ENCODE data around the gene MED9. TPM values are rescaled to one million over a fixed set of nuclear protein-coding genes. Genes with fewer than 3 reads are reported as not detected.

Gene MED9
- total and polyA plus RNA-seq, 4 donors = 6.4 to 12.5 (median 8.8) TPM

GRCh38 chr17:17472333-17472920, 4.4 kb upstream of the MED9 start:
- no peak for TF ChIP-seq JUND (IDR thresholded peaks at IDR 0.05)
- TF ChIP-seq HNF4G (IDR thresholded peaks at IDR 0.05) = no peak
- TF ChIP-seq GABPA (IDR thresholded peaks at IDR 0.05 in 1 of 2, conservative IDR thresholded peaks at IDR 0.05 in 1 of 2) = no peak
- no peak for TF ChIP-seq REST (IDR thresholded peaks at IDR 0.05)
- TF ChIP-seq NR2F2 (IDR thresholded peaks at IDR 0.05) = no peak
- TF ChIP-seq RAD21 (IDR thresholded peaks at IDR 0.05) = no peak
- TF ChIP-seq FOXA1 (IDR thresholded peaks at IDR 0.05) = no peak
- TF ChIP-seq EGR1 (IDR thresholded peaks at IDR 0.05; ENCODE audit: low read depth in 2 of 2) = no peak
- no peak for TF ChIP-seq HNF4A (conservative IDR thresholded peaks at IDR 0.05)
- no peak for TF ChIP-seq TAF1 (conservative IDR thresholded peaks at IDR 0.05)
- no peak for TF ChIP-seq YY1 (IDR thresholded peaks at IDR 0.05)
- TF ChIP-seq, protein P1, sequence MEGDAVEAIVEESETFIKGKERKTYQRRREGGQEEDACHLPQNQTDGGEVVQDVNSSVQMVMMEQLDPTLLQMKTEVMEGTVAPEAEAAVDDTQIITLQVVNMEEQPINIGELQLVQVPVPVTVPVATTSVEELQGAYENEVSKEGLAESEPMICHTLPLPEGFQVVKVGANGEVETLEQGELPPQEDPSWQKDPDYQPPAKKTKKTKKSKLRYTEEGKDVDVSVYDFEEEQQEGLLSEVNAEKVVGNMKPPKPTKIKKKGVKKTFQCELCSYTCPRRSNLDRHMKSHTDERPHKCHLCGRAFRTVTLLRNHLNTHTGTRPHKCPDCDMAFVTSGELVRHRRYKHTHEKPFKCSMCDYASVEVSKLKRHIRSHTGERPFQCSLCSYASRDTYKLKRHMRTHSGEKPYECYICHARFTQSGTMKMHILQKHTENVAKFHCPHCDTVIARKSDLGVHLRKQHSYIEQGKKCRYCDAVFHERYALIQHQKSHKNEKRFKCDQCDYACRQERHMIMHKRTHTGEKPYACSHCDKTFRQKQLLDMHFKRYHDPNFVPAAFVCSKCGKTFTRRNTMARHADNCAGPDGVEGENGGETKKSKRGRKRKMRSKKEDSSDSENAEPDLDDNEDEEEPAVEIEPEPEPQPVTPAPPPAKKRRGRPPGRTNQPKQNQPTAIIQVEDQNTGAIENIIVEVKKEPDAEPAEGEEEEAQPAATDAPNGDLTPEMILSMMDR (IDR thresholded peaks at IDR 0.05; ENCODE audit: low read depth, low read length, missing input control) = no peak
- TF ChIP-seq RXRA (IDR thresholded peaks at IDR 0.05) = no peak
- TF ChIP-seq SP1 (IDR thresholded peaks at IDR 0.05) = no peak
- TF ChIP-seq FOXA2 (IDR thresholded peaks at IDR 0.05) = no peak
- no peak for TF ChIP-seq ZBTB33 (IDR thresholded peaks at IDR 0.05)
- no peak for TF ChIP-seq ATF3 (IDR thresholded peaks at IDR 0.05)
- TF ChIP-seq, protein P2, sequence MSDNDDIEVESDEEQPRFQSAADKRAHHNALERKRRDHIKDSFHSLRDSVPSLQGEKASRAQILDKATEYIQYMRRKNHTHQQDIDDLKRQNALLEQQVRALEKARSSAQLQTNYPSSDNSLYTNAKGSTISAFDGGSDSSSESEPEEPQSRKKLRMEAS (IDR thresholded peaks at IDR 0.05) = no peak
- WGBS = 62% methylated on average over 8 of the region's 8 CpGs
- no peaks in the 10 kb centered on the region for H3K27me3 ChIP-seq (ENCODE audit: control insufficient read depth in 4 of 4, insufficient read depth in 4 of 4, low read length in 3 of 4)
- H3K9ac ChIP-seq (ENCODE audit: low read depth in 1 of 2, low read length in 2 of 2) = no peak overlapping the region
- DNase-seq (ENCODE audit: low spot score) = no peak
- no peaks in the 10 kb centered on the region for H3K9me3 ChIP-seq (ENCODE audit: control insufficient read depth in 4 of 4, low read length in 3 of 4)
- no peak overlapping the region for H3K27ac ChIP-seq (ENCODE audit: low read depth in 1 of 2, low read length in 2 of 2)
- peaks cover 0 to 8% (median 1%) of the 10 kb centered on the region in 4 donors for H3K4me1 ChIP-seq (ENCODE audit: control insufficient read depth in 4 of 4, insufficient read depth in 4 of 4, low read length in 3 of 4)
- no peaks in the 10 kb centered on the region for H3K36me3 ChIP-seq (ENCODE audit: control insufficient read depth in 4 of 4, insufficient read depth in 3 of 4, low read depth in 1 of 4, low read length in 3 of 4)
- H3K4me3 ChIP-seq (ENCODE audit: low read depth in 1 of 3, low read length in 3 of 3) = no peak overlapping the region

Measured in liver (tissue), 9 donors.